Neural progenitor cell (in vitro differentiated cells): ENCODE data around the gene IKBKE. TPM values are rescaled to one million over a fixed set of nuclear protein-coding genes. Genes with fewer than 3 reads are reported as not detected.

Experiments
- DNase-seq: peaks from one replicate; pipeline ENCODE4 v3.0.0-alpha.2; 2016; ENCODE audit warnings: low spot score
- H2AFZ ChIP-seq: fragments of 200-600 bp; sonication (generic); replicated peaks from 2 replicates; pipeline ENCODE4 v1.6.1; 2016; ENCODE audit warnings: antibody characterized with exemption
- H3F3A ChIP-seq: fragments of 200-600 bp; sonication (generic); 2 replicates; pipeline ENCODE4 v1.6.1; 2016; ENCODE audit warnings: antibody characterized with exemption, low read depth
- H3K27ac ChIP-seq: fragments of 200-600 bp; sonication (generic); 2 replicates; pipeline ENCODE4 v1.5.1; 2016; ENCODE audit warnings: mild to moderate bottlenecking
- H3K27me3 ChIP-seq: fragments of 200-600 bp; sonication (generic); 2 replicates; pipeline ENCODE4 v1.6.1; 2016; ENCODE audit warnings: mild to moderate bottlenecking, moderate library complexity
- H3K36me3 ChIP-seq: fragments of 200-600 bp; sonication (generic); 2 replicates; pipeline ENCODE4 v1.5.1; 2016
- H3K4me1 ChIP-seq: fragments of 200-600 bp; sonication (generic); 2 replicates; pipeline ENCODE4 v1.6.1; 2016; ENCODE audit warnings: mixed run types
- H3K4me2 ChIP-seq: fragments of 200-600 bp; sonication (generic); 2 replicates; pipeline ENCODE4 v1.6.1; 2016
- H3K4me3 ChIP-seq: fragments of 200-600 bp; sonication (generic); 2 replicates; pipeline ENCODE4 v1.5.1; 2016
- H3K79me2 ChIP-seq: fragments of 200-600 bp; sonication (generic); 2 replicates; pipeline ENCODE4 v1.6.1; 2016; ENCODE audit warnings: low read depth
- H3K9ac ChIP-seq: fragments of 200-600 bp; sonication (generic); 2 replicates; pipeline ENCODE4 v1.6.1; 2016
- H3K9me3 ChIP-seq: fragments of 200-600 bp; sonication (generic); 2 replicates; pipeline ENCODE4 v1.5.1; 2016; ENCODE audit warnings: low read depth
- H4K20me1 ChIP-seq: fragments of 200-600 bp; sonication (generic); 2 replicates; pipeline ENCODE4 v1.6.1; 2016; ENCODE audit warnings: low read depth
- H3K27ac Mint-ChIP-seq: 3 replicates; pipeline ENCODE4 v1.8.0; 2021; ENCODE audit warnings: mixed read lengths
- H3K27me3 Mint-ChIP-seq: 2 replicates; pipeline ENCODE4 v1.8.0; 2022; ENCODE audit warnings: low read depth, mild to moderate bottlenecking, inconsistent platforms, moderate library complexity, mixed read lengths; ENCODE audit not compliant: insufficient read depth
- H3K36me3 Mint-ChIP-seq: 3 replicates; pipeline ENCODE4 v1.8.0; 2021; ENCODE audit warnings: mixed read lengths
- H3K4me1 Mint-ChIP-seq: 3 replicates; pipeline ENCODE4 v1.8.0; 2021; ENCODE audit warnings: mixed read lengths
- H3K4me3 Mint-ChIP-seq: 3 replicates; pipeline ENCODE4 v1.8.0; 2021; ENCODE audit warnings: mild to moderate bottlenecking, moderate library complexity, mixed read lengths
- H3K9me3 Mint-ChIP-seq: 3 replicates; pipeline ENCODE4 v1.8.0; 2020; ENCODE audit warnings: mixed read lengths
- EZH2 ChIP-seq: fragments of 200-600 bp; sonication (generic); IDR thresholded peaks from 2 replicates; pipeline ENCODE4 v1.6.1; 2017; ENCODE audit warnings: antibody characterized with exemption, mild to moderate bottlenecking, moderate library complexity
- EZH2phosphoT487 ChIP-seq: fragments of 200-600 bp; sonication (generic); IDR thresholded peaks from 2 replicates; pipeline ENCODE4 v1.6.1; 2017; ENCODE audit warnings: antibody characterized with exemption
- total RNA-seq: library from RNA; depleted of rRNA; stranded (reverse); fragments of >200 nt; gene quantifications from 2 replicates; pipeline ENCODE4 v1.2.3, GENCODE V29; 2015; ENCODE audit warnings: low replicate concordance
- TF ChIP-seq, protein P1 (sequence below): fragments of 200-600 bp; sonication (generic); IDR thresholded peaks from 2 replicates; pipeline ENCODE4 v1.5.1; 2017; ENCODE audit warnings: antibody characterized with exemption, mild to moderate bottlenecking

The IKBKE gene
- total RNA-seq, 1 donor from 2014 or later = 0.26 TPM

DNA sequence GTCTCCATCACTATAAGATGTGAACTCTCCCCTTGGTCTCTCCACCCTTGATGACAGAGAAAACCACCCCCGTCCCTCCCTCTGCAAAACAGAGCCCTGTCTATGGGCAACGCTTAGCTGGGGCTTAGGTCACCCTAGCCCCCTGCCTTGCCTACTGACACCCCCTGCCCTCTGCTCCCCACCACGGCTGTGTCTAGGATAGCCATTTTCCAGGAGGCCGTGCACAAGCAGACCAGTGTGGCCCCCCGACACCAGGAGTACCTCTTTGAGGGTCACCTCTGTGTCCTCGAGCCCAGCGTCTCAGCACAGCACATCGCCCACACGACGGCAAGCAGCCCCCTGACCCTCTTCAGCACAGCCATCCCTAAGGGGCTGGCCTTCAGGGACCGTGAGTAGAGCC is 8.5 kb downstream of the IKBKE start:
- Histone ChIP-seq H3K79me2 (no peaks in the 10 kb centered on the region), H3K27ac (no peak overlapping the region), H3K4me1 (peaks cover 4% of the 10 kb centered on the region), H3K27me3 (no peaks in the 10 kb centered on the region), H2AFZ (no peak overlapping the region), H3K9ac (no peak overlapping the region), H3K4me2 (no peak overlapping the region), H3K36me3 (no peaks in the 10 kb centered on the region), H4K20me1 (no peaks in the 10 kb centered on the region), H3K4me3 (no peak overlapping the region), H3K9me3 (no peaks in the 10 kb centered on the region), H3F3A (no peaks in the 10 kb centered on the region)
- Mint-ChIP-seq H3K36me3 (peaks cover 18% of the 10 kb centered on the region), H3K4me3 (no peak overlapping the region), H3K9me3 (no peaks in the 10 kb centered on the region), H3K27me3 (peaks cover 4% of the 10 kb centered on the region), H3K4me1 (peaks cover 3% of the 10 kb centered on the region), H3K27ac (no peak overlapping the region)
- TF ChIP-seq EZH2phosphoT487 (no peak), EZH2 (no peak)
- TF ChIP-seq, protein P1, sequence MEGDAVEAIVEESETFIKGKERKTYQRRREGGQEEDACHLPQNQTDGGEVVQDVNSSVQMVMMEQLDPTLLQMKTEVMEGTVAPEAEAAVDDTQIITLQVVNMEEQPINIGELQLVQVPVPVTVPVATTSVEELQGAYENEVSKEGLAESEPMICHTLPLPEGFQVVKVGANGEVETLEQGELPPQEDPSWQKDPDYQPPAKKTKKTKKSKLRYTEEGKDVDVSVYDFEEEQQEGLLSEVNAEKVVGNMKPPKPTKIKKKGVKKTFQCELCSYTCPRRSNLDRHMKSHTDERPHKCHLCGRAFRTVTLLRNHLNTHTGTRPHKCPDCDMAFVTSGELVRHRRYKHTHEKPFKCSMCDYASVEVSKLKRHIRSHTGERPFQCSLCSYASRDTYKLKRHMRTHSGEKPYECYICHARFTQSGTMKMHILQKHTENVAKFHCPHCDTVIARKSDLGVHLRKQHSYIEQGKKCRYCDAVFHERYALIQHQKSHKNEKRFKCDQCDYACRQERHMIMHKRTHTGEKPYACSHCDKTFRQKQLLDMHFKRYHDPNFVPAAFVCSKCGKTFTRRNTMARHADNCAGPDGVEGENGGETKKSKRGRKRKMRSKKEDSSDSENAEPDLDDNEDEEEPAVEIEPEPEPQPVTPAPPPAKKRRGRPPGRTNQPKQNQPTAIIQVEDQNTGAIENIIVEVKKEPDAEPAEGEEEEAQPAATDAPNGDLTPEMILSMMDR = no peak
- DNase-seq = no peak

DNA sequence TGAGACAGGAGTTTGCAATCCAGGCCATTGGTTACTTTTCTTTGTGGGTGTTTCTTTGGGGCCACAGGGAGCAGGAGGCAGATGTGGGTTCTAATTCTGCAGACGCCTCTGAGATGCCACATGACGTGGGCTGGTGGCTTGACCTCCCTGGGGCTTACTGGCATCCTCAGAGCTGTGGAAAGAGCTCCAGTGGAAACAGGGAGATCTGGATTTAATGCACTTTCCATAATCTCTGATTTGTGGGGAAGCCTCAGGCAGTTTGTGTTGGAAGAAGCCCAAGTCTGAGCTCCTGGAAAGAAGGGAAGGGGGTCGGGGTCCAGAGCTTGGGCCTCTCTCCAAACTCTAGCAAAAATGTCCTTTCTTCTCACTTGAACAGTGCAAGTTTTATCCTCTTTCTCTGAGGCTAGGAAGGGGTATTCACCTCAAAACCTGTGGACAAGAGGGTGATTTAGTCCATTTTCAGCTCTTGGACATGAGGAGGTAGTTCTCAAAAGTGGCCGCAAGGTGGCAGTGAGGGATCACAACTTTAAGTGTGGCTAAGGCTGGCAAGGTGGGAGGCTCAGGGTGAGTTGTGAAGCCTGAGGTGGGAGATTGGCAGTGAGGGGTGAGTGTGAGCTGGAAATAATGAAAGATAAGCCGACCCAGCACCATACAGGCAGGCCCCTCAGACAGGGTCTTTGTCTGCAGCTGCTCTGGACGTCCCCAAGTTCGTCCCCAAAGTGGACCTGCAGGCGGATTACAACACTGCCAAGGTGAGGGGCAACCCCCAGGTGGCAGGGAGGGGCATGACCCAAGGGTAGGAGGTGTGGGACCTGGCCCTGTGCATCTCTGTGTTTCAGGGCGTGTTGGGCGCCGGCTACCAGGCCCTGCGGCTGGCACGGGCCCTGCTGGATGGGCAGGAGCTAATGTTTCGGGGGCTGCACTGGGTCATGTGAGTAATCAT is 9.2 kb downstream of the IKBKE start:
- H3K36me3 ChIP-seq = no peaks in the 10 kb centered on the region
- H3K9me3 Mint-ChIP-seq = no peaks in the 10 kb centered on the region
- TF ChIP-seq, protein P1 = peak; percentile 82
- TF ChIP-seq EZH2 = no peak
- TF ChIP-seq EZH2phosphoT487 = no peak
- no peaks in the 10 kb centered on the region for H3F3A ChIP-seq
- peak; percentile 83 for DNase-seq
- H3K4me1 Mint-ChIP-seq = peaks cover 3% of the 10 kb centered on the region
- no peak overlapping the region for H3K9ac ChIP-seq
- no peaks in the 10 kb centered on the region for H3K4me1 ChIP-seq
- no peak overlapping the region for H3K27ac Mint-ChIP-seq
- no peaks in the 10 kb centered on the region for H3K79me2 ChIP-seq
- no peak overlapping the region for H3K4me3 Mint-ChIP-seq
- no peaks in the 10 kb centered on the region for H3K27me3 ChIP-seq
- H3K27me3 Mint-ChIP-seq = peaks cover 2% of the 10 kb centered on the region
- no peak overlapping the region for H2AFZ ChIP-seq
- no peak overlapping the region for H3K4me2 ChIP-seq
- no peaks in the 10 kb centered on the region for H4K20me1 ChIP-seq
- H3K27ac ChIP-seq = no peak overlapping the region
- H3K9me3 ChIP-seq = no peaks in the 10 kb centered on the region
- peaks cover 14% of the 10 kb centered on the region for H3K36me3 Mint-ChIP-seq
- H3K4me3 ChIP-seq = no peak overlapping the region

DNA sequence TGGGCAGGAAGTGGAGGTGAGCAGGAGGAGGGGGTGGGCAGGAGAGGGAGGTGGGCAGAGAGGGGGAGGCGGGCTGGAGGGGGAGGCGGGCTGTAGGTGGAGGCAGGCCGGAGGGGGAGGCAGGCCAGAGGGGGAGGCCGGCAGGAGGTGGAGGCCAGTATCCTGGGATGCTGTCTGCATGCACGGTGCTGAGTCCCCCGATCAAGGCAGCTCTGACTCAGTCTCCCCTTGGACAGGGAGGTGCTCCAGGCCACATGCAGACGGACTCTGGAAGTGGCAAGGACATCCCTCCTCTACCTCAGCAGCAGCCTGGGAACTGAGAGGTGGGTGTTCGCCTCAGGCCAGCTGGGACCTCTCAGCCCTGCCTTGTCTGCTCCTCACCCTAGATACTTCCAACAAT is 9.9 kb downstream of the IKBKE start:
- no peaks in the 10 kb centered on the region for H3K27me3 ChIP-seq
- H3K36me3 ChIP-seq = no peaks in the 10 kb centered on the region
- Mint-ChIP-seq H3K9me3 (no peaks in the 10 kb centered on the region), H3K27ac (no peak overlapping the region), H3K27me3 (peaks cover 2% of the 10 kb centered on the region), H3K36me3 (peaks cover 10% of the 10 kb centered on the region), H3K4me1 (peaks cover 3% of the 10 kb centered on the region), H3K4me3 (no peak overlapping the region)
- DNase-seq = no peak
- H4K20me1 ChIP-seq = no peaks in the 10 kb centered on the region
- TF ChIP-seq, protein P1 = no peak
- TF ChIP-seq EZH2 = no peak
- no peak for TF ChIP-seq EZH2phosphoT487
- no peak overlapping the region for H3K4me3 ChIP-seq
- no peak overlapping the region for H3K4me2 ChIP-seq
- no peaks in the 10 kb centered on the region for H3K9me3 ChIP-seq
- H3F3A ChIP-seq = no peaks in the 10 kb centered on the region
- no peaks in the 10 kb centered on the region for H3K79me2 ChIP-seq
- H3K27ac ChIP-seq = no peak overlapping the region
- H3K4me1 ChIP-seq = no peaks in the 10 kb centered on the region
- H2AFZ ChIP-seq = no peak overlapping the region
- H3K9ac ChIP-seq = no peak overlapping the region
